GM21717 (cell line): ENCODE results near the gene FXYD3.
A peak's percentile ranks its signal among the peaks of the same experiment; 100 is the strongest.
"Not testable (repeated sequence)": the region's sequence is repeated elsewhere in the genome, so short reads cannot be mapped to it uniquely, and the experiment has no call there.

ENCODE experiments used
- ATAC-seq: cut with Tn5 transposase; IDR thresholded peaks from one replicate; pipeline ENCODE4 v1.9.1; 2021; ENCODE audit warnings: mild to moderate bottlenecking, moderate library complexity; ENCODE audit not compliant: unreplicated experiment

FXYD3 gene

DNA sequence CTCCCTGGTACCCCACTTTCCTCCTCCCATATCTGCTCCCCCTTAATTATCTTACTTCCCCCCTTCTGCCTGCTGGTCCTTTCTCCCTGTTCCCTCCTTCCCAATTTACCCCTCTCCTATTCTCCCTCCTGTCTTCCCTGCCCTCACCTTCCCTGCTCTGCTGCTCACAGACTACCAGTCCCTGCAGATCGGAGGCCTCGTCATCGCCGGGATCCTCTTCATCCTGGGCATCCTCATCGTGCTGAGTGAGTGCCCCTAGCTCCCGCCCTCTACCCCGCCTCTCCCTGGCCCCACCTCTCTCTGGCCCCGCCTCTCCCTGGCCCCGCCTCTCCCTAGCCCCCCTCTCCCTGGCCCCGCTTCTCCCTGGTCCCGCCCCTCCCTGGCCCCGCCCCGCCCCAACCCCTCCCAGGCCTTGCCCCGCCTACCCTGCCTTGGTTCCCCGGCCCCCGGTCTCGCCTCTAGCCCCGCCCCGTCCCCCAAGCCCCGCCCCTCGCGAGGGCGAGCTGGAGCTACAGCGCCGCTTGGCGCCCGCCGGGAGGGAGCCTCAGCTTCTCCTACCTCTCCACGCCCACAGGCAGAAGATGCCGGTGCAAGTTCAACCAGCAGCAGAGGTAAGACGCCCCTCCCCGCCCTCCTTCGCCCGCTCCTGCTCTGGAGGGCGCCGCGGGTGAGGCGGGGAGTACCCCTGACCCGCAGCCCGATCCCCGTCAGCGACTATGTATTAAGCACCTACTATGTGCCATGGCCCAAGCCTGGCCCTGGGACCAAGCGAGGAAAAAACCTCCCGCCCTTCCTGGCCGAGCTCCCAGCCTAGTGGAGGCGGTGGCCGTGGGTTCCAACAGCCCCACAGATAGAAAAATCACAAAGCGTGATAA, 25.6 kb downstream of the FXYD3 start:
- ATAC-seq, result no peak

- ATAC-seq, result no peak
Measured at GRCh38 chr19:35141837-35142605, 26.4 kb downstream of the FXYD3 start.

DNA sequence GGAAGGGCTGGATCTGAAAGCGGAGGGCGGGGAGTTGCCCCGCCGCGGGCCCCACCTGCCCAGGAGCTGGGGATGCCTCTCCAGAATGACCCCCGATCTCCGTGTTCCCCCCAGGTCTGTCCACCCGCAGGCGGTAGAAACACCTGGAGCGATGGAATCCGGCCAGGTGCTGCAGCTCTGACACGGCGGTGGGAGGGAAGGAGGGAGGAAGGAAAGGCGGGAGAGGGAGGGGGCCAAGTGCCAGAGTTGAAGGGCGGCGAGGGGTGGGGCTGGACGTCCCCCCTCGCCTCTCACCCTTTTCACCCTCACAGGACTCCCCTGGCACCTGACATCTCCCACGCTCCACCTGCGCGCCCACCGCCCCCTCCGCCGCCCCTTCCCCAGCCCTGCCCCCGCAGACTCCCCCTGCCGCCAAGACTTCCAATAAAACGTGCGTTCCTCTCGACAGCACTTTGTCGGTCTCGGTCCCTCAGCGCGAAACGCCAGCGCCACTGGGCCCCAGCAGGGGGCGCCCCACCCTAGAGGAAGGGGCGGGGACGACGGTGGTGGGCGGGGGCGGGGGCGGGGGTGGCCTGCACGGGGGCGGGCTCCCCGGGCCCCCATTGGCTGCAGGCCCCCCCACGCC, 27.1 kb downstream of the FXYD3 start:
- ATAC-seq, result no peak

GRCh38 chr19:35143231-35143715, 27.6 kb downstream of the FXYD3 start, which contains the start of gene FXYD7:
TSS of gene FXYD7 (plus strand) at chr19:35143255. CDS start at chr19:35143334, 79 bp downstream.
- ATAC-seq, result no peak

DNA sequence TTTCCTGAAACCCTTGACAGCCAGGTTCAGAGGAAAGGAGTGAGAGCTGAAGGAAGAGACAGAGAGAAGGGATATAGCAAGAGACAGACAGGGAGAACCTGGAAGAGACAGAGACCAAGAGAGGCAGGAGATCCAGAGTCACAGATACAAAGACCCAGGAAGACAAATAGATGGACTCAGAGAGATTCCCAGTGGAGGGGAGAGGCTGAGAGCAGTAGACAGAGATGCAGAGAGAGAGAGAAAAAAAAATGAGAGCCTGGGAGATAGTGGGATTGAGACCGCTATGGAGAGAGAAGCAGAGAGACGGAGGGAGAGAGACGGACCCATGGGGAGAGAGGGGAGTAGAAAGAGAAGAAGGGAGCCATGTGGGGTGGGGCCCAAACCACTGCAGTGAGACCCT, 28.2 kb downstream of the FXYD3 start:
- ATAC-seq, result no peak

DNA sequence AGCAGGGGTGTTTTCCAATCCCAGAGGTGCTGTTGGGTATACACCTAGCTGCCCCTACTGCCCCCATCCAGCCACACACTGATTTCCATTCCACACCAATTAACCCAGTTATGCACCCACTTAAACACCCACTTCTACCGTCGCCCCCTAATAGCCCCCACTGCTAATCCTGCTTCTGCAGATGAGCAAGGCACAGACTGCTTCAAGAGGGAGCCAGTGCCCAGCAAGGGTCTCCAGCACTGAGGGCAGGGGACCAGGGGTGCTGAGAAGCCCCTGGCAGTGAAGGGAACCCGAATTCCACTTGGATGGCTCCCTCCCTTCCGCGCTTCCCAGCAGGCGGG, 28.6 kb downstream of the FXYD3 start:
- ATAC-seq, result no peak

- ATAC-seq, result no peak
Measured at GRCh38 chr19:35144600-35145436, 29.2 kb downstream of the FXYD3 start.

DNA sequence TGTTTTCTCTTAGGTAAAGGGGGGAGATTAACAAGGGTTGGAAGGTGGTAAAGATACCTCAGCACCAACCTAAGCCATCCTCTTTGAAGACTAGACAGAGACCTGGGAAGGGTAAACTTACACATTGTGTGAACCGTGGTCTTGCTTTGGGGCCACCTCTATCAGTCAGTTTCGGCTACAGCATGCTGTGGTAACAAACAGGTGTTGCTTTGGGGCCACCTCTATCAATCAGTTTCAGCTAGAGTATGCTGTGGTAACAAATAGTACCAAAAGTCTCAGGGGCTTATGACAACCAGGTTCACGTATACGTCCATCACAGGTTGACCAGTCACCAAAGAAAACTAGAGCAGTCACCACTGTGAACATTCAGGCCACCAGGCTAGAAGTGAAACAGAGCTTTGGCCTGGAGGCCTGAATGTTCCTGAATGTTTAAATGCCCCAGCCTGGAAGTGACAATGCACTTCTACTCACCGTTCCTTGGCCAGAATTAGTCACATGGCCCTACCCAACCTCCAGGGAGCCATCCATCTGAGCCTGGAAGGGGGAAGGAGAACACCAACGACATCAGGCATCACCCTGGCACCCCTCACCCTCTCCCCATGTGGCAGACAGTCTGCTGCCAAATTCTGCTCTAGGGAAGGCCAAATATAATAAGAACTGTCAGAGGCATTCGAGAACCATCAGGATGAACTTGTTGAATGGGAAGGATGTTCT, 31.3 kb downstream of the FXYD3 start:
- ATAC-seq, result no peak

DNA sequence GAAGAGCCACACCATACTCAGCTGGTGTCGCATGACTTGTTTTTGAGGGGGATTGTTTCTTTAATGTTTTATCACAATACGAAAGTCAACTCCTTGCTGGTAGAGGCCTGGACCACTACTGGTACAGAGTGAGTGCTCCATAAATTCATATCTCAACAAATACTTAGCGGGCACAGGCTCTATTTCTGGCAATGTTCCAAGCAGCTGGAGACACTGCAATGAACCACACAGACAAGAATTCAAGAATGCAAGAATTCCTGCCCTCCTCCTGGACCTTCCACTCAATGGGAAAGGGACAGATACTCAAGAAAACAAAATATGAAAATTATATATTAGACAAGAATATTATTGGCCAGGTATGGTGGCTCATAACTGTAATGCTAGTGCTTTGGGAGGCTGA, 33.8 kb downstream of the FXYD3 start:
- ATAC-seq, result no peak

- no peak for ATAC-seq
Measured at GRCh38 chr19:35150445-35150844, 34.8 kb downstream of the FXYD3 start.

- no peak for ATAC-seq
Measured at GRCh38 chr19:35151273-35152065, 35.8 kb downstream of the FXYD3 start.

- ATAC-seq, result not testable (repeated sequence)
Measured at GRCh38 chr19:35153129-35153522, 37.5 kb downstream of the FXYD3 start.

GRCh38 chr19:35153701-35154524, 38.3 kb downstream of the FXYD3 start:
- ATAC-seq, result no peak

- peak; percentile 46 for ATAC-seq
Measured at GRCh38 chr19:35154525-35155406, 39.1 kb downstream of the FXYD3 start, which contains the start of gene FXYD5. TSS of gene FXYD5 (plus strand) at chr19:35154735. CDS start at chr19:35155551, 816 bp downstream.

DNA sequence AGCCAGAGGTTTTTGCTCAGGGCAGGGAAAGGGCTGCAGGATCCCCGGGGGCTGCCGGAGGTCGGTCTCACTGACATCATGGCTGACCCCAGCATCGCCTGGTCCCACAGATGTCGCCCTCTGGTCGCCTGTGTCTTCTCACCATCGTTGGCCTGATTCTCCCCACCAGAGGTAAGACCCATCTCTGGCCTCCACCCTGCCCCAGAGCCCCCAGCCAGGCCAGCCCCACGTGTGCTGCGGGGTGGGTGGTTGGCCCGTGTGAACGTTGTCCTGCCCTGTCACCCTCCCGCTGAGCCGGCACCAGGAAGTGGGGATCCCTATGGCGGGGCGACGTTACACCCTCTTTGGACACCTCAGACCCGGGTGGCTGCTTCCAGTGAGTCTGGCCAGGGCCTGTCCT, 39.8 kb downstream of the FXYD3 start:
- peak; percentile 30 for ATAC-seq

DNA sequence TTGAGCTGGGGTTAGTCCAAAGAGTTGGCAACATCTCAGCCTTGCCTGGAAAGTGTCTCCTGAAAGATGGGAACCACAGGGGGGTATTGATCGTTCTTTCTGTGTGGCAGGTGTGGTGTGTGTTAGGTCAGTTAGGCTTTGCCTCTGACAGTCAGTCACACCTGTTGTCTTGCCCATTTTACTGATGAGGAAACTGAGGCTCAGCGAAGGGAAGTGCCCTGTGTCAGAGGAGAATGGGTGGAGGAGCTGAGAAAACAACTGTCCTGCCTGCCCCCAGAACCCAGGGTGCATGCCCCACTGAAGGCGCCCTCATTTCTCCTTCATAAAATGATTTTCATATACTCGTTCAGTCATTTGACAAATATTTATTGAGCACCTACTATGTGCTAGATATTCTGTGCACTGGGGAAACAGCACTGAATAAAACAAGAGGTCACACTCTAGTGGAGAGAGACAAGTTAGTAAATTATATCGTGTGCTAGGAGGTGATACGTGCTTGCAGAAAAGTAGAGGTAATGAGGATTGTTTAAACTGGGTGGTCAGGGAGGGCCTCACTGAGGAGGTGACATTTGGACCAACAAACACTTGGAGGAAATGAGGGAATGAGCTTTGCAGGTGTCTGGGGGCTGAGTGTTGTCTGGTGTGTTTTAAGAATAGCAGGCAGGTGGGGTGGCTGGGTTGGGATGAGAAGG, 40.5 kb downstream of the FXYD3 start:
- no peak for ATAC-seq

DNA sequence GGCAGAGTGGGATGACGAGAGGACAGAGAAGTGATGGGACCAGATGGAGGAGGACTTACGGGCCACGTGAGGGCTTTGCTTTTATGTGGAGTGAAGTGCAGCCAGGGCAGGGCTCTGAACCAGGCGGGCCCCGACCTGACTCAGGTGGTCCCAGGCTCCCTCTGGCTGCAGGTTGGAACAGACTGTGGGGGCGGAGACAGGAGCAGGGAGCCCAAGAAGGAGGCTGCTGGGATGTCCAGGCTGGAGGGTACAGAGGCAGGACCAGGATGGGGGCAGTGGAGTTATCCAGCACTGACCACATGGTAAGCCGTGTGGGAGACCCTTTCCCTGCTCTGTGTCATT, 41.0 kb downstream of the FXYD3 start:
- ATAC-seq, result no peak
